ENCODE data around the gene MEGF9. TPM values are rescaled to one million over a fixed set of nuclear protein-coding genes. Genes with fewer than 3 reads are reported as not detected.

Gene MEGF9
- total and polyA plus RNA-seq, 2 donors (not counting 1 experiment from before 2014, with no cell fraction given) = 3.5 to 11.3 TPM

GRCh38 chr9:120692901-120693699 lies 21.2 kb downstream of the MEGF9 start:
- no peaks in the 10 kb centered on the region for H3K36me3 ChIP-seq (replicated peaks in 1 of 2; ENCODE audit: control extremely low read depth in 1 of 2, control insufficient read depth in 1 of 2, extremely low read depth in 1 of 2, insufficient read depth in 2 of 2, low read length in 1 of 2)
- H2AFZ ChIP-seq (ENCODE audit: insufficient read depth, low read depth, low read length, poor library complexity, severe bottlenecking) = no peak overlapping the region
- H3K27me3 Mint-ChIP-seq = no peaks in the 10 kb centered on the region
- CTCF ChIA-PET = no interaction called here
- H3K27ac Mint-ChIP-seq = peak overlapping the region; percentile 54
- peak overlapping the region; percentile 37 for H3K4me2 ChIP-seq (replicated peaks; ENCODE audit: low read depth, low read length, poor library complexity, severe bottlenecking)
- peaks cover 23% of the 10 kb centered on the region for H3K79me2 ChIP-seq (ENCODE audit: control insufficient read depth, insufficient read depth, low read length)
- H3K9me3 ChIP-seq (ENCODE audit: control extremely low read depth in 1 of 3, control insufficient read depth in 2 of 3, insufficient read depth in 1 of 3, low read length in 2 of 3) = no peaks in the 10 kb centered on the region
- H3K27ac ChIP-seq (ENCODE audit: low read length in 2 of 2) = peak overlapping the region in 1 of 2 donors; percentile 34
- peaks cover 8 to 21% of the 10 kb centered on the region in 2 donors for H3K4me1 ChIP-seq (ENCODE audit: control insufficient read depth in 2 of 2, insufficient read depth in 2 of 2, low read length in 2 of 2)
- ATAC-seq (ENCODE audit: low read depth) (peak; percentile 73), DNase-seq (peak; percentile 39)
- H3K9ac ChIP-seq (ENCODE audit: low read length) = no peak overlapping the region
- no CpG with 5 or more reads among the region's 1 CpG for WGBS (ENCODE audit: insufficient coverage)
- H3K4me3 ChIP-seq (ENCODE audit: control extremely low read depth in 1 of 5, extremely low read depth in 1 of 5, insufficient read depth in 1 of 5, low read depth in 2 of 5, low read length in 4 of 5) = no peak overlapping the region
- no peaks in the 10 kb centered on the region for H3K27me3 ChIP-seq (replicated peaks in 1 of 4; ENCODE audit: control extremely low read depth in 1 of 4, control insufficient read depth in 3 of 4, insufficient read depth in 4 of 4, low read length in 3 of 4)
- H3K4me3 Mint-ChIP-seq = no peak overlapping the region
- POLR2A ChIA-PET = no interaction called here
- intact Hi-C loops (cut with micrococcal nuclease) = no loop called here
- TF ChIP-seq EZH2 (IDR thresholded peaks at IDR 0.05; ENCODE audit: borderline replicate concordance, insufficient read depth, low read depth, low read length, poor library complexity, severe bottlenecking) (no peak), CTCF (IDR thresholded peaks at IDR 0.05) (no peak)
- no peaks in the 10 kb centered on the region for H4K20me1 ChIP-seq (ENCODE audit: control insufficient read depth, insufficient read depth, low read length, poor library complexity, severe bottlenecking)
- peaks cover 34% of the 10 kb centered on the region for H3K4me1 Mint-ChIP-seq
- H3K9me3 Mint-ChIP-seq (ENCODE audit: insufficient read depth) = no peaks in the 10 kb centered on the region

GRCh38 chr9:120690372-120690771 lies 23.9 kb downstream of the MEGF9 start:
- intact Hi-C loops (cut with micrococcal nuclease) = no loop called here

More at GRCh38 chr9:120690372-120690771, 23.9 kb downstream of the MEGF9 start:
- Mint-ChIP-seq H3K27me3 (no peaks in the 10 kb centered on the region), H3K4me3 (no peak overlapping the region), H3K9me3 (ENCODE audit: insufficient read depth) (peaks cover 2% of the 10 kb centered on the region), H3K27ac (no peak overlapping the region), H3K4me1 (peaks cover 25% of the 10 kb centered on the region)
- DNase-seq = no peak
- Histone ChIP-seq H4K20me1 (ENCODE audit: control insufficient read depth, insufficient read depth, low read length, poor library complexity, severe bottlenecking) (no peaks in the 10 kb centered on the region), H3K9ac (ENCODE audit: low read length) (no peak overlapping the region), H3K9me3 (ENCODE audit: control extremely low read depth in 1 of 3, control insufficient read depth in 2 of 3, insufficient read depth in 1 of 3, low read length in 2 of 3) (peaks cover 0 to 4% (median 0%) of the 10 kb centered on the region in 3 donors), H2AFZ (ENCODE audit: insufficient read depth, low read depth, low read length, poor library complexity, severe bottlenecking) (no peak overlapping the region), H3K79me2 (ENCODE audit: control insufficient read depth, insufficient read depth, low read length) (peaks cover 30% of the 10 kb centered on the region), H3K36me3 (replicated peaks in 1 of 2; ENCODE audit: control extremely low read depth in 1 of 2, control insufficient read depth in 1 of 2, extremely low read depth in 1 of 2, insufficient read depth in 2 of 2, low read length in 1 of 2) (no peaks in the 10 kb centered on the region), H3K4me1 (ENCODE audit: control insufficient read depth in 2 of 2, insufficient read depth in 2 of 2, low read length in 2 of 2) (peaks cover 8 to 21% of the 10 kb centered on the region in 2 donors), H3K4me2 (replicated peaks; ENCODE audit: low read depth, low read length, poor library complexity, severe bottlenecking) (no peak overlapping the region), H3K4me3 (ENCODE audit: control extremely low read depth in 1 of 5, extremely low read depth in 1 of 5, insufficient read depth in 1 of 5, low read depth in 2 of 5, low read length in 4 of 5) (no peak overlapping the region), H3K27me3 (replicated peaks in 1 of 4; ENCODE audit: control extremely low read depth in 1 of 4, control insufficient read depth in 3 of 4, insufficient read depth in 4 of 4, low read length in 3 of 4) (no peaks in the 10 kb centered on the region), H3K27ac (ENCODE audit: low read length in 2 of 2) (no peak overlapping the region)
- no peak for ATAC-seq (ENCODE audit: low read depth)
- ChIA-PET POLR2A (no interaction called here), CTCF (no interaction called here)
- TF ChIP-seq CTCF (IDR thresholded peaks at IDR 0.05) = no peak
- TF ChIP-seq EZH2 (IDR thresholded peaks at IDR 0.05; ENCODE audit: borderline replicate concordance, insufficient read depth, low read depth, low read length, poor library complexity, severe bottlenecking) = no peak
